ENCODE results near the gene LMF1. TPM values are rescaled to one million over a fixed set of nuclear protein-coding genes. Genes with fewer than 3 reads are reported as not detected.

Gene LMF1
- total and polyA plus RNA-seq, 9 of the 15 experiments (the other 6 are each of a cell fraction or from before 2014, with no cell fraction given): 0.11 to 1.6 (median 0.55) TPM; not detected in 1

GRCh38 chr16:805474-805873 lies 165.3 kb downstream of the LMF1 start:
- no peaks in the 10 kb centered on the region for H3K9me1 ChIP-seq (ENCODE audit: control insufficient read depth, insufficient read depth, low read length)
- ChIA-PET POLR2A (interaction anchor here (0.7 to 1.4 kb wide), 3 partner anchors 17 to 768 kb away, joined by 3 read pairs; partner anchors contain the start of genes ANTKMT, CHTF18 and RPUSD1), CTCF (ENCODE audit: low intra/inter-chr PET ratio) (no interaction called here)
- H3K27ac ChIP-seq (ENCODE audit: extremely low read depth, low read depth, low read length): no peak overlapping the region
- ATAC-seq: no peak
- no peak for TF ChIP-seq ZFP91 (CRISPR knock-in tag; IDR thresholded peaks at IDR 0.05)
- TF ChIP-seq POLR2G (IDR thresholded peaks at IDR 0.05; ENCODE audit: low read depth, low read length): peak; percentile 70
- TF ChIP-seq RBFOX2 (IDR thresholded peaks at IDR 0.05; ENCODE audit: low read depth, low read length): peak; percentile 39; the same call in 1 of the 2 replicates
- H3K36me3 ChIP-seq (ENCODE audit: control insufficient read depth, insufficient read depth, low read length): no peaks in the 10 kb centered on the region
- no peak overlapping the region for H2AFZ ChIP-seq (ENCODE audit: low read depth, low read length)
- peaks cover 4 to 78% of the 10 kb centered on the region in 2 experiments; a peak in 4 of 5 replicates for H3K4me1 ChIP-seq (replicated peaks in 1 of 2; ENCODE audit: control insufficient read depth in 2 of 2, insufficient read depth in 2 of 2, low read length in 2 of 2)
- intact Hi-C loops (cut with micrococcal nuclease): loop anchor here (5.0 kb wide), 1 partner anchor 93 kb away; no protein-coding TSS in a partner anchor
- peaks cover 0 to 3% of the 10 kb centered on the region in 2 experiments; a peak in 1 of 5 replicates for H3K27me3 ChIP-seq (ENCODE audit: control insufficient read depth in 2 of 2, insufficient read depth in 2 of 2, low read length in 2 of 2)
- peak overlapping the region in 1 of 2 experiments; percentile 6; a peak in 1 of 4 replicates for H3K9ac ChIP-seq (ENCODE audit: insufficient read depth in 1 of 2, low read depth in 2 of 2, low read length in 2 of 2)
- no peak overlapping the region for H3K4me3 ChIP-seq
- DNase-seq (ENCODE audit: extremely low read depth in 1 of 4, low spot score in 3 of 4): no peak
- H4K20me1 ChIP-seq (replicated peaks; ENCODE audit: control insufficient read depth, insufficient read depth, low read length): peaks cover 7% of the 10 kb centered on the region
- peaks cover 6% of the 10 kb centered on the region; the same call in 2 of the 3 replicates for H3K79me2 ChIP-seq (ENCODE audit: control insufficient read depth, insufficient read depth, low read length)
- BruUV-seq (replicated peaks): no TSS peak
- no peak overlapping the region for H3K4me2 ChIP-seq (ENCODE audit: insufficient read depth, low read length)
- FAIRE-seq: no peak
- in situ Hi-C loops (cut with MboI): no loop called here
- H3K9me3 ChIP-seq (replicated peaks; ENCODE audit: control insufficient read depth, insufficient read depth, low read depth, low read length): no peaks in the 10 kb centered on the region
- 74% methylated on average over 16 of the region's 17 CpGs for WGBS (ENCODE audit: insufficient coverage, low coverage, missing lambda C conversion rate)

Measured in K562 (cell line).